Sigmoid colon (tissue), 7 donors: Measurements from ENCODE around the gene SLC25A45. TPM values are rescaled to one million over a fixed set of nuclear protein-coding genes. Genes with fewer than 3 reads are reported as not detected.

ENCODE experiments used
- DNase-seq: peaks from one replicate; pipeline ENCODE4 v3.0.0-alpha.2; 2019
- H3K27ac ChIP-seq, 4 donors: fragments of 200-600 bp; sonication (generic); one replicate each; pipeline ENCODE4 v1.5.1; 2016 to 2019; ENCODE audit warnings: mild to moderate bottlenecking in 1 of 4
- H3K27me3 ChIP-seq, 3 donors: fragments of 200-600 bp; sonication (generic); one replicate each; pipeline ENCODE4 v1.5.1; 2019; ENCODE audit warnings: mild to moderate bottlenecking in 1 of 3
- H3K36me3 ChIP-seq, 4 donors: fragments of 200-600 bp; sonication (generic); one replicate each; pipeline ENCODE4 v1.5.1; 2016 to 2019
- H3K4me1 ChIP-seq, 4 donors: fragments of 200-600 bp; sonication (generic); one replicate each; pipeline ENCODE4 v1.5.1; 2017 to 2019
- H3K4me3 ChIP-seq, 4 donors: fragments of 200-600 bp; sonication (generic); one replicate each; pipeline ENCODE4 v1.5.1; 2017 to 2019; ENCODE audit warnings: mild to moderate bottlenecking in 2 of 4, moderate library complexity in 1 of 4
- H3K9me3 ChIP-seq, 4 donors: fragments of 200-600 bp in 3 of 4; sonication (generic) in 3 of 4; one replicate each; pipeline versions ENCODE4 v1.5.1 to v1.6.1; 2013 to 2019
- CTCF ChIP-seq, 4 experiments: fragments of 450-650 bp in 3 of 4; fragments of 200-600 bp in 1 of 4; IDR thresholded peaks; one replicate each; pipeline ENCODE4 v1.5.1; 2016 to 2019; ENCODE audit warnings: antibody characterized with exemption in 4 of 4, mild to moderate bottlenecking in 3 of 4, moderate library complexity in 2 of 4
- EP300 ChIP-seq, 4 donors: sonication (generic); formaldehyde crosslinking; IDR thresholded peaks; one replicate each; pipeline ENCODE4 v1.6.1; 2017; ENCODE audit warnings: antibody characterized with exemption in 4 of 4
- POLR2A ChIP-seq, 2 donors: fragments of 450-650 bp; IDR thresholded peaks; one replicate each; pipeline ENCODE4 v1.6.1; 2016; ENCODE audit warnings: antibody characterized with exemption in 2 of 2, mild to moderate bottlenecking in 2 of 2, moderate library complexity in 2 of 2
- POLR2AphosphoS5 ChIP-seq, 4 donors: sonication (generic); formaldehyde crosslinking; IDR thresholded peaks; one replicate each; pipeline ENCODE4 v1.6.1; 2017; ENCODE audit warnings: antibody characterized with exemption in 4 of 4
- WGBS, 2 donors: extraction: QIAGEN DNeasy Blood & Tissue Kit; methylation state at CpG; one replicate each; pipeline ENCODE4 v1.1.7; 2013; 5-methylcytosine and 5-hydroxymethylcytosine counted together
- intact Hi-C: fragments of 100-400 bp; cut with DNase I; formaldehyde crosslinking; loops from one replicate; pipeline ENCODE4 v1.15.1; 2023
- polyA plus RNA-seq, 3 donors: library from polyadenylated mRNA; stranded (reverse); fragments of 200-250 nt; gene quantifications; one replicate each; pipeline ENCODE4 v1.2.3, GENCODE V29; 2013
- total RNA-seq, 4 donors: library from RNA; depleted of rRNA; stranded (reverse); fragments of >200 nt; gene quantifications; one replicate each; pipeline ENCODE4 v1.1.0, GENCODE V29; 2016
- donor health status: healthy with polysubstance abuse.
- donor health status: Bipolar disorder and iron deficiency.
- donor health status: healthy.

SLC25A45 gene
- total and polyA plus RNA-seq, 7 donors, result 1.2 to 12.8 (median 5.3) TPM

- TF ChIP-seq POLR2A (IDR thresholded peaks at IDR 0.05), result peak in 1 of 2 donors; percentile 61
- no peak for TF ChIP-seq EP300 (IDR thresholded peaks at IDR 0.05)
- TF ChIP-seq POLR2AphosphoS5 (IDR thresholded peaks at IDR 0.05), result peak; percentile 52 to 79 (median 76)
- H3K27me3 ChIP-seq, result no peaks in the 10 kb centered on the region
- peaks cover 0 to 80% (median 77%) of the 10 kb centered on the region in 4 donors for H3K4me1 ChIP-seq
- peaks cover 11 to 64% (median 30%) of the 10 kb centered on the region in 4 donors for H3K36me3 ChIP-seq
- WGBS, 2 donors, result 13 to 27% methylated on average over 9 of the region's 9 CpGs
- no peaks in the 10 kb centered on the region for H3K9me3 ChIP-seq
- H3K4me3 ChIP-seq, result peak overlapping the region; percentile 14 to 88 (median 75)
- intact Hi-C loops, result no loop called here
- peak; percentile 69 for DNase-seq
- peak overlapping the region; percentile 97 to 100 (median 100) for H3K27ac ChIP-seq
These were observed 46.7 kb upstream of the SLC25A45 start for GRCh38 chr11:65429068-65429681.

- Histone ChIP-seq H3K27ac (peak overlapping the region; percentile 97 to 100 (median 100)), H3K27me3 (no peaks in the 10 kb centered on the region), H3K4me3 (peak overlapping the region; percentile 74 to 88 (median 78)), H3K4me1 (peaks cover 0 to 75% (median 71%) of the 10 kb centered on the region in 4 donors), H3K36me3 (peaks cover 8 to 64% (median 30%) of the 10 kb centered on the region in 4 donors), H3K9me3 (no peaks in the 10 kb centered on the region)
- TF ChIP-seq CTCF (IDR thresholded peaks at IDR 0.05), result no peak
- TF ChIP-seq POLR2A (IDR thresholded peaks at IDR 0.05), result peak; percentile 0 to 7
- peak; percentile 2 to 82 (median 48) for TF ChIP-seq POLR2AphosphoS5 (IDR thresholded peaks at IDR 0.05)
- DNase-seq, result peak; percentile 75
- WGBS, 2 donors, result 43 to 52% methylated on average over 5 of the region's 5 CpGs
- intact Hi-C loops, result no loop called here
These were observed 46.2 kb upstream of the SLC25A45 start for GRCh38 chr11:65428578-65429067.

- Histone ChIP-seq H3K4me3 (peak overlapping the region; percentile 74 to 88 (median 78)), H3K9me3 (no peaks in the 10 kb centered on the region), H3K36me3 (peaks cover 8 to 62% (median 30%) of the 10 kb centered on the region in 4 donors), H3K4me1 (peaks cover 0 to 68% (median 64%) of the 10 kb centered on the region in 4 donors), H3K27ac (peak overlapping the region; percentile 97 to 100 (median 100)), H3K27me3 (no peaks in the 10 kb centered on the region)
- intact Hi-C loops, result no loop called here
- WGBS, 2 donors, result 24 to 47% methylated on average over 11 of the region's 11 CpGs
- peak; percentile 70 for DNase-seq
- TF ChIP-seq POLR2A (IDR thresholded peaks at IDR 0.05) (peak; percentile 6 to 44), POLR2AphosphoS5 (IDR thresholded peaks at IDR 0.05) (peak; percentile 35 to 83 (median 66)), EP300 (IDR thresholded peaks at IDR 0.05) (no peak)
These were observed 45.5 kb upstream of the SLC25A45 start for GRCh38 chr11:65427691-65428577.

- Histone ChIP-seq H3K9me3 (no peaks in the 10 kb centered on the region), H3K27ac (peak overlapping the region; percentile 97 to 100 (median 100)), H3K4me1 (peaks cover 0 to 59% (median 55%) of the 10 kb centered on the region in 4 donors), H3K36me3 (peaks cover 8 to 53% (median 30%) of the 10 kb centered on the region in 4 donors), H3K27me3 (no peaks in the 10 kb centered on the region), H3K4me3 (peak overlapping the region; percentile 74 to 88 (median 78))
- TF ChIP-seq CTCF (IDR thresholded peaks at IDR 0.05) (no peak), POLR2AphosphoS5 (IDR thresholded peaks at IDR 0.05) (peak; percentile 57 to 81 (median 70)), POLR2A (IDR thresholded peaks at IDR 0.05) (peak; percentile 18 to 52), EP300 (IDR thresholded peaks at IDR 0.05) (no peak)
- peak; percentile 81 for DNase-seq
- WGBS, 2 donors, result 18 to 42% methylated on average over 10 of the region's 10 CpGs
- intact Hi-C loops, result no loop called here
These were observed 44.6 kb upstream of the SLC25A45 start for GRCh38 chr11:65426839-65427690.
